Measurements from ENCODE around the gene PGGHG. TPM values are rescaled to one million over a fixed set of nuclear protein-coding genes. Genes with fewer than 3 reads are reported as not detected.

PGGHG gene
- total RNA-seq, 4 donors from 2014 or later = 4.0 to 7.7 (median 6.9) TPM

DNA sequence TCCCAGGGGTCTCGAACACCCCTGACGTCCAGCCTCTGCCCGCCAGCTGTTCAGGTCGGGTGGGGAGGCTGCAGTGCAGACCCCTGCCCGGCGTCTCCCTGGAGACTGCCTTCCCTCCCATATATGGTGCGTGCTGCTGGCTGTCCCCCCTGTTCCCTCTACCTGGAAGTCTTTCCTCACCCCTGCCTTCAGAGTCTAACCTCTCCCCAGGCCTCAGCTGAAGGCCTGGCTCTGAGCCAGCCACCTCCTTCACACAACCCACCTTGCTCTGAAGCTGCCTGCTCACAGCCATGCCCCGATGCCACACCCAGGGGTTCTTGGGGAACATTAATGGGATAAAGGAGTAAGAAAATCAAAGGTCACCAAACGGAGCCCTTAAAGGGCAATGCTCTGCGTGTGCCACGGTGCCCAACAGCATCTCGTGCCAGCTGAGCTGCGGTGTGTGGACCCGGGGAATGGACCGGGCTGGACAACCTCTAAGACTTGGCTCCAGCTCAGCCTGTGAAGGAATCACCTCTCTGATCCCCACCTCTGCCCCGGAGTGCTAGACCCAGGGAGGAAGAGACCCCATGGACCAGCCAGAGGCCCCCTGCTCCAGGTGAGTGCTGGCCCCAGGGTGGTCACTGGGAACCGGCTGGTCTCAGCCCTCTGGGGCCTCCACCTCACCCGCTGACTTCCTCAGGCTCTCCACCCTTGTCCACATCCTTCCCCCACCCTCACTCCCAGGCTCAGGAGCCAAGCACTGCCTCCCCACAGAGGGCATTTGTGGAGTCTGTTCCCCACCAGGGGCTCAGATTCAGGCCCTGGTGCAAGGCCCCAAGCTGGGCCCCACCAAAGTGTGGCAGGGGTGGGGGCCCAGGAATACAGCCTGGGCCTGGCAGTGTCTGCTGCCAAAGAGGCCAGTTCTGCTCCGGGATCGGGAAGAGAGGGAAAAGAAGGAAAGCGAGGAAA is 10.7 kb upstream of the PGGHG start, which contains the start of gene NLRP6:
TSS of gene NLRP6 (plus strand) at position 407 of the 951 bp plus-strand sequence. CDS start at position 570, 163 bp downstream.
- intact Hi-C loops (cut with DNase I; ENCODE audit: low total_unique reads) = no loop called here
- WGBS, 2 donors = 74 to 75% methylated on average over 21 of the region's 21 CpGs
- DNase-seq (ENCODE audit: low spot score in 2 of 2) = peak in 1 of 2 donors; percentile 79

DNA sequence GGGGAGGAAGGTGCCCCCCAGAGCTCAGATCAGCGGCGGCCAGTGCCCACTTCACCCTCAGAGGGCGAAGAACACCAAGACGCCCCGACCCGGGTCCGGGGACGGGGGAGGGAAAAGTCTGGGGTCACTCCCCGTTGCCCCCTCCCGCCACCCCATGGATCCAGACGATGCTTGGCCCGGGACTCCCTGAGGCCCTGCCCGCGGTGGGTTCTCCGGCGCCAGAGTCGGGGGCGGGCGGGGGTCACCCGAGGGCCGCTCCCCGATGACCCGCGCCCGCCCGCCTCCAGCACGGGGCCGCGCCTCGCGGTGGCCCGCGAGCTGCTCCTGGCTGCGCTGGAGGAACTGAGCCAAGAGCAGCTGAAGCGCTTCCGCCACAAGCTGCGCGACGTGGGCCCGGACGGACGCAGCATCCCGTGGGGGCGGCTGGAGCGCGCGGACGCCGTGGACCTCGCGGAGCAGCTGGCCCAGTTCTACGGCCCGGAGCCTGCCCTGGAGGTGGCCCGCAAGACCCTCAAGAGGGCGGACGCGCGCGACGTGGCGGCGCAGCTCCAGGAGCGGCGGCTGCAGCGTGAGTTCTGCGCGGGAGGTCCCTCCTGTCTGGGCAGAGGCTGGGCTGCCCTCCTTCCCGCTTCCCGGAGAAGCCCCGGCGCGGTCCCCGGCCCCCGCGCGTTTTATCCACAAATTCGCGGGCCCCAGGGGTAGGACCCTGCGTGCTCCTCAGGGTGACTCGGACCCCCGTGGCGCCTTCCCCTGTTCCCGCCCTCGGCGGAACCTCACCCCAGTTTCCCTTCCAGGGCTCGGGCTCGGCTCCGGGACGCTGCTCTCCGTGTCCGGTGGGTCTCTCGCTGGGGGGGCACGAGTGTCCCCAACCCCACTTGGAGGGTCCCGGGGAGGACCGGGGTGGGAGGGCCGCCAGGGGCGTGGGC is 9.6 kb upstream of the PGGHG start:
- H3K4me3 ChIP-seq (ENCODE audit: low read depth, poor library complexity, severe bottlenecking) = no peak overlapping the region
- peak in 1 of 2 donors; percentile 85 for DNase-seq (ENCODE audit: low spot score in 2 of 2)
- intact Hi-C loops (cut with DNase I; ENCODE audit: low total_unique reads) = no loop called here
- 13 to 35% methylated on average over 7 to 92 of the region's 97 CpGs for WGBS, 2 donors
- TF ChIP-seq, protein P1, sequence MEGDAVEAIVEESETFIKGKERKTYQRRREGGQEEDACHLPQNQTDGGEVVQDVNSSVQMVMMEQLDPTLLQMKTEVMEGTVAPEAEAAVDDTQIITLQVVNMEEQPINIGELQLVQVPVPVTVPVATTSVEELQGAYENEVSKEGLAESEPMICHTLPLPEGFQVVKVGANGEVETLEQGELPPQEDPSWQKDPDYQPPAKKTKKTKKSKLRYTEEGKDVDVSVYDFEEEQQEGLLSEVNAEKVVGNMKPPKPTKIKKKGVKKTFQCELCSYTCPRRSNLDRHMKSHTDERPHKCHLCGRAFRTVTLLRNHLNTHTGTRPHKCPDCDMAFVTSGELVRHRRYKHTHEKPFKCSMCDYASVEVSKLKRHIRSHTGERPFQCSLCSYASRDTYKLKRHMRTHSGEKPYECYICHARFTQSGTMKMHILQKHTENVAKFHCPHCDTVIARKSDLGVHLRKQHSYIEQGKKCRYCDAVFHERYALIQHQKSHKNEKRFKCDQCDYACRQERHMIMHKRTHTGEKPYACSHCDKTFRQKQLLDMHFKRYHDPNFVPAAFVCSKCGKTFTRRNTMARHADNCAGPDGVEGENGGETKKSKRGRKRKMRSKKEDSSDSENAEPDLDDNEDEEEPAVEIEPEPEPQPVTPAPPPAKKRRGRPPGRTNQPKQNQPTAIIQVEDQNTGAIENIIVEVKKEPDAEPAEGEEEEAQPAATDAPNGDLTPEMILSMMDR (IDR thresholded peaks at IDR 0.05) = no peak
- TF ChIP-seq POLR2A (IDR thresholded peaks at IDR 0.05) = no peak

More for the DNA sequence above, 10.7 kb upstream of the PGGHG start, which contains the start of gene NLRP6:
- TF ChIP-seq, protein P1 (IDR thresholded peaks at IDR 0.05) = no peak
- TF ChIP-seq POLR2A (IDR thresholded peaks at IDR 0.05) = no peak
- no peak within 1 kb of the TSS for H3K4me3 ChIP-seq (ENCODE audit: low read depth, poor library complexity, severe bottlenecking)

DNA sequence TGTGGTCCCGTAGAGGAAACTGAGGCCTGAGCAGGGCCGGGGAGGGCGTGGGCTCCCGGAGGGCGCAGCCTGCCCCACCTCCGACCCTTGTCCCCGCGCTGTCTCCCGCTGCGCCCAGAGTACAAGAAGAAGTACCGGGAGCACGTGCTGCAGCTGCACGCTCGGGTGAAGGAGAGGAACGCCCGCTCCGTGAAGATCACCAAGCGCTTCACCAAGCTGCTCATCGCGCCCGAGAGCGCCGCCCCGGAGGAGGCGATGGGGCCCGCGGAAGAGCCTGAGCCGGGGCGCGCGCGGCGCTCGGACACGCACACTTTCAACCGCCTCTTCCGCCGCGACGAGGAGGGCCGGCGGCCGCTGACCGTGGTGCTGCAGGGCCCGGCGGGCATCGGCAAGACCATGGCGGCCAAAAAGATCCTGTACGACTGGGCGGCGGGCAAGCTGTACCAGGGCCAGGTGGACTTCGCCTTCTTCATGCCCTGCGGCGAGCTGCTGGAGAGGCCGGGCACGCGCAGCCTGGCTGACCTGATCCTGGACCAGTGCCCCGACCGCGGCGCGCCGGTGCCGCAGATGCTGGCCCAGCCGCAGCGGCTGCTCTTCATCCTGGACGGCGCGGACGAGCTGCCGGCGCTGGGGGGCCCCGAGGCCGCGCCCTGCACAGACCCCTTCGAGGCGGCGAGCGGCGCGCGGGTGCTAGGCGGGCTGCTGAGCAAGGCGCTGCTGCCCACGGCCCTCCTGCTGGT is 8.8 kb upstream of the PGGHG start:
- DNase-seq (ENCODE audit: low spot score in 2 of 2) = peak in 1 of 2 donors; percentile 84
- intact Hi-C loops (cut with DNase I; ENCODE audit: low total_unique reads) = no loop called here
- TF ChIP-seq POLR2A (IDR thresholded peaks at IDR 0.05) = no peak
- no peak overlapping the region for H3K4me3 ChIP-seq (ENCODE audit: low read depth, poor library complexity, severe bottlenecking)
- 1% methylated on average over 39 to 43 of the region's 85 CpGs for WGBS, 2 donors

DNA sequence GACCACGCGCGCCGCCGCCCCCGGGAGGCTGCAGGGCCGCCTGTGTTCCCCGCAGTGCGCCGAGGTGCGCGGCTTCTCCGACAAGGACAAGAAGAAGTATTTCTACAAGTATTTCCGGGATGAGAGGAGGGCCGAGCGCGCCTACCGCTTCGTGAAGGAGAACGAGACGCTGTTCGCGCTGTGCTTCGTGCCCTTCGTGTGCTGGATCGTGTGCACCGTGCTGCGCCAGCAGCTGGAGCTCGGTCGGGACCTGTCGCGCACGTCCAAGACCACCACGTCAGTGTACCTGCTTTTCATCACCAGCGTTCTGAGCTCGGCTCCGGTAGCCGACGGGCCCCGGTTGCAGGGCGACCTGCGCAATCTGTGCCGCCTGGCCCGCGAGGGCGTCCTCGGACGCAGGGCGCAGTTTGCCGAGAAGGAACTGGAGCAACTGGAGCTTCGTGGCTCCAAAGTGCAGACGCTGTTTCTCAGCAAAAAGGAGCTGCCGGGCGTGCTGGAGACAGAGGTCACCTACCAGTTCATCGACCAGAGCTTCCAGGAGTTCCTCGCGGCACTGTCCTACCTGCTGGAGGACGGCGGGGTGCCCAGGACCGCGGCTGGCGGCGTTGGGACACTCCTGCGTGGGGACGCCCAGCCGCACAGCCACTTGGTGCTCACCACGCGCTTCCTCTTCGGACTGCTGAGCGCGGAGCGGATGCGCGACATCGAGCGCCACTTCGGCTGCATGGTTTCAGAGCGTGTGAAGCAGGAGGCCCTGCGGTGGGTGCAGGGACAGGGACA is 8.0 kb upstream of the PGGHG start:
- intact Hi-C loops (cut with DNase I; ENCODE audit: low total_unique reads) = no loop called here
- H3K4me3 ChIP-seq (ENCODE audit: low read depth, poor library complexity, severe bottlenecking) = no peak overlapping the region
- DNase-seq (ENCODE audit: low spot score in 2 of 2) = peak in 1 of 2 donors; percentile 81

More for the DNA sequence above, 8.0 kb upstream of the PGGHG start:
- WGBS, 2 donors = 6 to 11% methylated on average over 22 to 36 of the region's 79 CpGs
- TF ChIP-seq POLR2A (IDR thresholded peaks at IDR 0.05) = no peak
- TF ChIP-seq, protein P1 (IDR thresholded peaks at IDR 0.05) = no peak
